Measurements from ENCODE around the gene DGUOK.
"Not testable (repeated sequence)": the region's sequence is repeated elsewhere in the genome, so short reads cannot be mapped to it uniquely, and the experiment has no call there.

Gene DGUOK

DNA sequence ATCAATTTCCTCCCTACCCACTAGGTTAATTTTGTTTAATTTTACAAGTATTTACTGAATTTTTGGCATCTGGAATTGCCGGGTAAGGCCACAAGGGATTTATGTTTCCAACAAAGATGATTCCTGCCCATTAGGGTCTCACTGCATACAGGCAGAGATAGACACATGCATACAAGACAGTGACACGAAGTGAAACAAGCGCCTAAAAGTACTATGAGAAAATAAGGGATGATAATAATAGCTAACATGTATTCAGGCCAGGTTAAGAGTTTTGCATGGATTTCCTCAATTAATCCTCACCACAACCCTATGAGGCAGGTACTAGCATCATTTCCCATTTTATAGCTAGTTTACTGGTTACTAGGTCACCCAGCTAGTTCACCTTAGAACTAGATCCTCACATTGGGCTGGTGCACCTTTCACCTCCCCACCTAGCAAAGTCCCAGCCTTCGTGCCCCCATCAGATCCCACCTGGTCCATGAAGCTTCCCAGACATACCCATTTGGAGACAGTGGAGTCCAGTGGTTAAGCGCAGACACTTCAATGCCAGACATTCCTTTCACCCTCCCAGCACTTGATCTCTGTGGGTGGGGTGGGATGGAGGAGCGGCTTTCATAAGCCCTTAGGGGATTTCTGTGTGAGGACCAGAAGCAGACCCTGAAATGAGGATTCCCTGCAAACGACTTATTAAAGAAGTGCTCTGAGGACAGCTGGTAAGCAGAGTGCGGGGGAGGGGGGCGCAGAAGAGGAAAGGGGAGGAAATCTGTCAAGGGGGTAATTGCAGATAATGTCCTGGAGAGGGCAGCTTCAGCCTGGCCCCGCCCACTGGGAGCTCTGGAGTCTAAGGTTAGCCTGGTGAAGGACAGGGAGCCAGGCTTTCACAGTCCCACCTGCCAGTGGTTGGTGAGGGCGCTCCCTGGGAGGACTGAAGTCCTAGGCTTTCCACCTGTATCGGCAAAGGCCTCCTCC is 5.8 kb upstream of the DGUOK start:
- no peak for DNase-seq (ENCODE audit: low read depth in 2 of 2)

- DNase-seq (ENCODE audit: low read depth in 2 of 2) = no peak
These were observed 5.1 kb upstream of the DGUOK start for GRCh38 chr2:73921581-73921980.

GRCh38 chr2:73922681-73923080 is 4.0 kb upstream of the DGUOK start:
- no peak for DNase-seq (ENCODE audit: low read depth in 2 of 2)

DNA sequence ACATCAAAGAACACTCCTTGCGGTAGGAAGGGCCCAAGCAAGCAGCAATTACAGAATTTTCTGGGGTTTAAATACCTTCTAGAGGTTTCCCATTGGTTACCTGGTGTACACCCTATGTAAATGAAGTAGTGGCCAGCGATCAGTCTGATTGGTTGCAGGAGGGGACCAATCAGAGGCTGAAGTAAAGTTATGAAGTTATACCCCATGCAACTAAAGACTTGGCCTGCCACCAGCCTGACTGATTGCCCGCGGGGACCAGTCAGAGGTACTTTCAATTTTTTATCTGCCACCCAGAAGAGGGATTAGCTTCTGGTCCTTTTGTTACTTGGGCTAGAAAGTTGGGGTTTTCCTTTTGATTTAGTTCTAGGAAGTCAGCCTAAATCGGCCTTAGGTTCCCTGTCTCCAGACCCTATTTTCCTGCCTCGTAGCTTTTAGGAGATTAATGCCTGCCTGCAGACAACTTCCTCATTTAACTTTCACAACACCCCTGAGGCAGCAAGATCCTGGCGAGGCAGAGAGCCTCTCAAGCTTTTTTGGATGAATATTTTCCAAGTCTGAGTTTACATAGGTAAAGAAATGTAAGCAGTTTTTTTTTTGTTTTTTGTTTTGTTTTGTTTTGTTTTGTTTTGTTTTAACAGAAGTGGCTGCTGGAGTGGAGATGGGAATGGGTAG is 1.5 kb upstream of the DGUOK start:
- DNase-seq (ENCODE audit: low read depth in 2 of 2) = no peak

DNA sequence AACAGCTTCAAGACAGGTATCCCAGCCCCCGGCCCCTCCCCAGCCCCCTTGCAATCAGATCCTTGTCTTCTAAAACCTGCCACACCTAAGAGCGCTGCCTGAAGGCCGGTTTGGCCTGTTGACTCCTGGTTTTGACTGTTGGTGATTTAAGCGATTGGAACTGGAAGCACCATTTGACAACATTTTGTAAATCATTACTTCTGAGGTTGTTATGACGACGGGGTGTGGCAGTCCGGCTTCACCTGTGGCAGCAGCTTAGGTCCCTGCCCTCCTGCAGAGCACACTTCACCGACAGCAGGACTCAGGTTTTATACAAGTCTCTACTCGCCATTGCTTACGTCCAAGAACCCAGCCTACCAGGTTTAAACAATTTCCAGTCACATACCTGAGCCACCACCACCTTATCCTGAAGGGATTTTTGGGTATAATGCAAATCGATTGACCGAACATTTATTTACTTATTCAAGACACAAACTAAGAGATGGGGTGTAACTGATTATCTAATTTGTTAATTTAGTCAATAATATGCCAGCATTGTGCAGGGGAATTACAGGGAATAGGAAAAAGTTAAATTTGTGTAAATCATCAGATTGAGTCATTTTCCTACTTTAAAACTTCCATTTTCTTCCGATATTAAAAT is 707 bp upstream of the DGUOK start:
- DNase-seq (ENCODE audit: low read depth in 2 of 2) = no peak

- DNase-seq (ENCODE audit: low read depth in 2 of 2) = no peak
These were observed 664 bp downstream of the DGUOK start for GRCh38 chr2:73927344-73927743.

DNA sequence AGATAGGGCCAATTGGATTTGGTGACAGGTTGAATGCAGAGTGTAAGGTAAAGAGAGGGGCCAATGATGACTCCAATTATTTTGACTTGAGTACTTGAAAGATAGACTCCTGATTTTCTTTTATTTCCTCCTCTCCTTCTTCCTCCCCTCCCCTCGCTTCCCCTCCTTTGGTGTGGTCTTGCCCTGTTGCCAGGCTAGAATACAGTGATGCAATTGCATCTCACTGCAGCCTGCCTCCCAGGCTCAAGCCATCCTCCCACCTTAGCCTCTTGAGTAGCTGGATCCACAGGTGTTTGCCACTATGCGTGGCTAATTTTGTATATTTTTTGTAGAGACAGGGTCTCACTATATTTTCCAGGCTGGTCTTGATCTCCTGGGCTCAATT is 2.3 kb downstream of the DGUOK start:
- DNase-seq (ENCODE audit: low read depth in 2 of 2) = no peak

DNA sequence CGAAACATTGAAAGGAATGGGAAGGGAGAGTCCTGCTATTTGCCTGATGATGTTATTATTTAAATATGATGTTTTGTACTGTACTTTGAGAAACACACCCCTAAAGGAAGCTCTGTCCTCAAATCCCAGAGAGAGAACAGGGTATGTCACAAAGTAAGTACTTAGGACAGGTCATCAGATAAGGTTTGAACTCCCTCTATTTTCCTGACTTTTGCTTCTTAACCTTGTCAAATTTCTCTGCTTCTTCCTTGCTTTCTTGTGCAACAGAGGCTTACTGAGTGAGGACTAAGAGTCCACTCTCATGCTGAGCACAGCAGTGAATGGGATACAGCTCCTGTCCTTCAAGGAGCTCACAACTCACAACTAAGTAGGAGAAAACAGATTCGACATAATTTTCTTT is 3.7 kb downstream of the DGUOK start:
- DNase-seq (ENCODE audit: low read depth in 2 of 2) = no peak

DNA sequence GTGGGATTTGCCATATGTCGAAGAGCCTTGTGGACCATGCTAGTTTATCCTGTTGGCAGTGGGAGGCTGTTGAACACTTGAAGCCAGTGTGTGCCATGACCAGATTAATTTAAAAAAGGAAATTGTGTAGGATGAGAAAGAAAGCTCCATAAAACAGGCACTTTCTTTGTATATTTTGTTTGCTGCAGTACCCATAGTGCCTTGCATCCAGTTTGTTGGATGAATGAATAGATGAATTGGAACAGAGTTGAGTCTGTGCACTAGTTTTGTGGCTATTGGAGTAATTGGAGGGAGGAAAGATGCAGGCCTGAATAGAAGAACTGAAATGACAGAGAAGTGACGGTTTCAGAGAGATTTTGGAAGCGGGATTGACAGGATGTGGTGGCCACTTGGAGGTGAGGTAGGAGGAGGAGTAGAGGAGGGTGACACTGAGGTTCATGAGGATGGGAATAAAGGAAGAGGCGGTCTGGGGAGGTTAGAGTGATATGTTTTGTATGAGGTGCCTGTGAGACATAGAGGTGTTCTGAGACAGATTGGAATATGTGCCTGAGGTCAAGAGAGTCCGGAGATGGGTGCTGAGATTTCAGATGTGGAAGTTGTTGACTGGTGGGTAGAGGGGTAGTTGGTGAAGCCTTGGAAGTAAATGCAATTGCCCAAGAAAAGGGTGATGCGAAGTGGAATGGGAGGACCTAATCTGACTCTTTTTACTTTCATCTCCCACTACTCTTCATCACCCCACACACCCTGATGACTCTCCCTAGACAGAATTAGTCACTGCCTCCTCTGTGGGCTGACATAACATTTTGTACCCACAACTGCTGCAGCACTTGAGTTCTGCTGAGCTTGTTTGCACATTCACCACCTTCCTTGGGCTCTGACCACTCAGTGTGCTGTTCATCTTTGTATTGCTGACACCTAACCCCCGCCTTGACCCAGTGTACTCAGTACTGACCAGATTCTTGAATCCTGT is 5.1 kb downstream of the DGUOK start:
- DNase-seq (ENCODE audit: low read depth in 2 of 2) = peak in 1 of 2 donors; percentile 53

- DNase-seq (ENCODE audit: low read depth in 2 of 2) = no peak
These were observed 6.5 kb downstream of the DGUOK start for GRCh38 chr2:73933194-73933593.

GRCh38 chr2:73935641-73936040 is 9.0 kb downstream of the DGUOK start:
- no peak for DNase-seq (ENCODE audit: low read depth in 2 of 2)

- DNase-seq (ENCODE audit: low read depth in 2 of 2) = no peak
These were observed 10.6 kb downstream of the DGUOK start for GRCh38 chr2:73937103-73937885.

DNA sequence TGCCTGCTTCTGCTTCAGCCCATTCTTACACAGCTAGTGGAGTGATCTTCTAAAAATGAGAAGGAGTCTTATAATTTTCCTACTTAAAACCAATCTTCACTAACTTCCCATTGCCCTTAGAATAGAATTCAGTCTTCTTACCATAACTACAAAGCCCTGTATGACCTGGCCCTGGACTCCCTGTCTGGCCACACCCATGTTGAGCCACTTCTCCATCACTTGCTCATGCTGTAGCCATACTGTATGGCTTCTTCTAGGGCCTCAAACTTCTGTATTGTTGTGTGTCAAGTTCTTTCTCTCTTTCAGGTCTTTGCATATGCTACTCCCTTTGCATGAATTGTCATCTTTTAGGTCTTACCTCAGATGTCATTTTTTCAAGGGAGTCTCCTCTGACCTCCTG is 11.2 kb downstream of the DGUOK start:
- no peak for DNase-seq (ENCODE audit: low read depth in 2 of 2)

- no peak for DNase-seq (ENCODE audit: low read depth in 2 of 2)
These were observed 12.2 kb downstream of the DGUOK start for GRCh38 chr2:73938718-73939352.

DNA sequence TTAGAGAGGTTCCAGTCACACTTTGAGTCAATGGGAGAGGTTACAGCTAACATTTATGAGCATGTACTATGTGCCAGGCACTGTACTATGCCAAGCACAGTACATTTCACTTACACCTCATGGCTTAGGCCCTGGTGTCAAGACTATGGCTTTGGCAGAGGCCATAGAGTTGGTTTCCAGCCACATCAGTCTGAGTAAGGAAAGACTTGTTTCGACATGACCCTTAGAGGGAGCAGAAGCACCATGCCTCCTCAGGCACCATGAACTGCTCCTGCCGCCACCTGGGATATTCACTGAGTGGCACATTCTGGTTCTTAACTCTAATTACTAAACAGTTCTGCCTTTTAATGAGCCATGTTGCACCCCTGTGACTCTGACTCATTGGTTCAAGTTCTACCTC is 12.7 kb downstream of the DGUOK start:
- DNase-seq (ENCODE audit: low read depth in 2 of 2) = no peak

DNA sequence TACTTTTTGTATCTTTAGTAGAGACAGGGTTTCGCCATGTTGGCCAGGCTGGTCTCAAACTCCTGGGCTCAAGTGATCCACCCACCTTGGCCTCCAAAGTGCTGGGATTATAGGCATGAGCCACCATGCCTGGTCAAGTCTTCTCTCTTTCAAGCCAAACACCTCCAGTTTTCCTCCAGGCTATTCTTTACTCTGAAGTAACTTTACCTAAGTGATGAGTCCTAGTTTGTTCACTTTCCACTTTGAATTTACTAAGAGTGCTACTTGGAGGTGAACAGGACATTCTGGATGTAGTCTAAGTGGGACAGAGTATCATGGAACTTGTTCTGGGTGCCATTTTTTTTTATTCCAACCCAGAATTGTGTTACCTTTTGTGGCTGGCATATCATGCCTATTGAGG is 13.4 kb downstream of the DGUOK start:
- not testable (repeated sequence) for DNase-seq (ENCODE audit: low read depth in 2 of 2)

DNA sequence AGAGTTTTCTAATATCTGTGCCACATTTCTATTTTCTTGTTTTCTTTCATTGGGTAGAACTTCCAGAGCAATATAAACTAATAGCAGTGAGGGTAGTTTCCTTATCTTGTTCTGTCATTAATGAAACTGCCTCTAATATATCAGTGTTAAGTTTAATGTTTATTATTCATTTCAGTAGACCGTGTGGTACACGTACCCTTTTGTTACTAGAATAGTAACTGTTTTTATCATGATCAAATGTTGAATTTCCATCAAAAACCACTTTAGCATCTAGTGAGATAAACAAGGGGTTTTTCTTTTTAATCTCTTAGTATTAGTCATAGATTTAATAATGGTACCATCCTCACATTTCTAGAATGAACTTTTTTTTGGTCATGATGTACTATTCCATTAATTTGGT is 16.0 kb downstream of the DGUOK start:
- no peak for DNase-seq (ENCODE audit: low read depth in 2 of 2)

GRCh38 chr2:73944714-73945113 is 18.0 kb downstream of the DGUOK start:
- DNase-seq (ENCODE audit: low read depth in 2 of 2) = no peak

- no peak for DNase-seq (ENCODE audit: low read depth in 2 of 2)
These were observed 19.5 kb downstream of the DGUOK start for GRCh38 chr2:73946215-73946614.

- DNase-seq (ENCODE audit: low read depth in 2 of 2) = no peak
These were observed 20.0 kb downstream of the DGUOK start for GRCh38 chr2:73946666-73947065.
